HepG2 (cell line): ENCODE data around the gene ESRP2. TPM values are rescaled to one million over a fixed set of nuclear protein-coding genes. Genes with fewer than 3 reads are reported as not detected.

Source experiments
- CHD4 ChIP-seq: fragments of 200-600 bp; sonication (generic); IDR thresholded peaks from 2 replicates; pipeline ENCODE4 v1.7.0; 2017; ENCODE audit warnings: mild to moderate bottlenecking, low read length, borderline replicate concordance
- SAFB2 ChIP-seq: sonication (generic); formaldehyde crosslinking; IDR thresholded peaks from 2 replicates; pipeline ENCODE4 v1.5.1; 2020; ENCODE audit warnings: missing genetic modification reagents, low read depth, mild to moderate bottlenecking, borderline replicate concordance
- SMC3 ChIP-seq: IDR thresholded peaks from 2 replicates; pipeline ENCODE4 v1.6.1; 2011; ENCODE audit warnings: low read length, improper control_type of control experiment
- TAF1 ChIP-seq: sonication (generic); formaldehyde crosslinking; IDR thresholded peaks from 2 replicates; pipeline ENCODE4 v1.4.0; 2020; ENCODE audit warnings: missing genetic modification reagents
- ZC3H13 ChIP-seq: sonication (generic); formaldehyde crosslinking; IDR thresholded peaks from 2 replicates; pipeline ENCODE4 v1.8.1; 2023; ENCODE audit warnings: mild to moderate bottlenecking, missing genetic modification reagents, moderate library complexity
- ZNF496 ChIP-seq: sonication (generic); formaldehyde crosslinking; IDR thresholded peaks from 2 replicates; pipeline ENCODE4 v1.8.1; 2023; ENCODE audit warnings: mild to moderate bottlenecking, moderate library complexity, missing genetic modification reagents; ENCODE audit not compliant: insufficient replicate concordance
- ZNF737 ChIP-seq: sonication (generic); formaldehyde crosslinking; IDR thresholded peaks from 2 replicates; pipeline ENCODE4 v1.5.0; 2020; ENCODE audit warnings: missing genetic modification reagents, mild to moderate bottlenecking, borderline replicate concordance
- ZNF761 ChIP-seq: sonication (generic); formaldehyde crosslinking; conservative IDR thresholded peaks from 2 replicates; pipeline ENCODE4 v1.4.0; 2020; ENCODE audit warnings: mild to moderate bottlenecking, missing genetic modification reagents
- ZNF841 ChIP-seq: sonication (generic); formaldehyde crosslinking; IDR thresholded peaks from 2 replicates; pipeline ENCODE4 v1.8.1; 2023; ENCODE audit warnings: missing genetic modification reagents, borderline replicate concordance
- polyA plus RNA-seq, 8 experiments: library from polyadenylated mRNA; depleted of rRNA in 3 of 8; stranded (reverse) in 7 of 8; unstranded in 1 of 8; fragments of >200 nt; fragmentation: Illumina TruSeq in 4 of 8; extraction: Trizol in 4 of 8; gene quantifications; 2 replicates each; pipeline versions ENCODE4 v1.2.1 to v1.2.3, GENCODE V29; 2011 to 2016; ENCODE audit warnings: low read depth in 4 of 8, missing spikeins in 1 of 8, mixed read lengths in 1 of 8; ENCODE audit not compliant: insufficient read depth in 1 of 8
- total RNA-seq, 5 experiments: library from RNA; depleted of rRNA; stranded (reverse); fragments of >200 nt; fragmentation: Illumina TruSeq; extraction: Trizol; gene quantifications; 2 replicates each; pipeline ENCODE4 v1.2.3, GENCODE V29; 2016; ENCODE audit warnings: low read depth in 1 of 5
- TF ChIP-seq, protein P1 (sequence below): sonication (generic); formaldehyde crosslinking; IDR thresholded peaks from 2 replicates; pipeline ENCODE4 v1.4.0; 2020; ENCODE audit warnings: mild to moderate bottlenecking, missing genetic modification reagents, borderline replicate concordance
- TF ChIP-seq, protein P2 (sequence below): sonication (generic); formaldehyde crosslinking; IDR thresholded peaks from 2 replicates; pipeline ENCODE4 v1.4.0; 2020; ENCODE audit warnings: missing genetic modification reagents
- TF ChIP-seq, protein P3 (sequence below): sonication (generic); formaldehyde crosslinking; IDR thresholded peaks from 2 replicates; pipeline ENCODE4 v1.5.0; 2020; ENCODE audit warnings: mild to moderate bottlenecking, missing genetic modification reagents
- TF ChIP-seq, protein P4 (sequence below): sonication (generic); formaldehyde crosslinking; IDR thresholded peaks from 2 replicates; pipeline ENCODE4 v1.5.1; 2020; ENCODE audit warnings: mild to moderate bottlenecking, missing genetic modification reagents, borderline replicate concordance
- TF ChIP-seq, protein P5 (sequence below): sonication (generic); formaldehyde crosslinking; IDR thresholded peaks from 2 replicates; pipeline ENCODE4 v1.4.0; 2020; ENCODE audit warnings: mild to moderate bottlenecking, missing genetic modification reagents

Gene ESRP2
- total and polyA plus RNA-seq, 2 of the 13 experiments (the other 11 are each of a cell fraction or from before 2014, with no cell fraction given): 21.1 to 32.4 TPM

DNA sequence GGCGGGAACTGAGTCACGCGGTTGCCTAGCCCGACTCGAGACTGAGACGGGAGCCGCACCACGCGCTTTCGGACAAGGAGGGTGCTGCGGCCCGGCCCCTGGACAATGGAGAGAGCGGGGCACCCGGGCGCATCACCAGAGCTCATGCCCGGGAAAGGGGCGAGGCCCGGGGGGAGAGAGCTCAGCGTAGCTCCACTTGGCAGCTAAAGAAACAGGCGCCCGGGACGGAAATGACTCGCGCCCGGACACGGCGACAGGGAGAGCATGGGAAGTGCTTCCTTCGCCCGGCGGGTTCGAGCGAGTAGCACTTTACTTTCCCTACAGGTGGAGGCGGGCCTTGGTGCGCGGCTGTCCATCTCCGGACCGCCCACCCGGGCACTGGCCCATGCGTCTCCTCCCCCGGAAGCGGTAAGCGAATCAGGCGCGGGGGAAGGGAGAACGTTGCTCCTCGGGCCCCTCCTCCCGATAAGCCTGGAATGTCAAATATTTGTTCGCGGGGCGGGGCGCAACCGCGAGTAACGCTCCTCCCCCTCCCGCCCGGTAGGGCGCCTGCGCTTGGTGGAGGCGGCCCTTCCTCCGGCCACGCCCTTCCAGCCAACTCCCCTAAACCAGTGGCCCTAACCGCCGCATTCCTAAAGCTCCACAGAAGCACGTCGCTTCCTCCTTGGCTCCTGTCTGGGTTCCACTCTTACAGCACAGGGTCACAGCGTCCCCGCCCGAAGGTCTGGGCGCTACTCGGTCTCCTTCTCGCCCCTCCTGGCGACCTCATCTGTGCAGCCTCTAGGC is 1.5 kb upstream of the ESRP2 start (continued):
- TF ChIP-seq, protein P1, sequence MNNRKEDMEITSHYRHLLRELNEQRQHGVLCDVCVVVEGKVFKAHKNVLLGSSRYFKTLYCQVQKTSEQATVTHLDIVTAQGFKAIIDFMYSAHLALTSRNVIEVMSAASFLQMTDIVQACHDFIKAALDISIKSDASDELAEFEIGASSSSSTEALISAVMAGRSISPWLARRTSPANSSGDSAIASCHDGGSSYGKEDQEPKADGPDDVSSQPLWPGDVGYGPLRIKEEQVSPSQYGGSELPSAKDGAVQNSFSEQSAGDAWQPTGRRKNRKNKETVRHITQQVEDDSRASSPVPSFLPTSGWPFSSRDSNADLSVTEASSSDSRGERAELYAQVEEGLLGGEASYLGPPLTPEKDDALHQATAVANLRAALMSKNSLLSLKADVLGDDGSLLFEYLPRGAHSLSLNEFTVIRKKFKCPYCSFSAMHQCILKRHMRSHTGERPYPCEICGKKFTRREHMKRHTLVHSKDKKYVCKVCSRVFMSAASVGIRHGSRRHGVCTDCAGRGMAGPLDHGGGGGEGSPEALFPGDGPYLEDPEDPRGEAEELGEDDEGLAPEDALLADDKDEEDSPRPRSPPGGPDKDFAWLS (CRISPR knock-in tag): no peak
- TF ChIP-seq SMC3: no peak
- TF ChIP-seq, protein P2, sequence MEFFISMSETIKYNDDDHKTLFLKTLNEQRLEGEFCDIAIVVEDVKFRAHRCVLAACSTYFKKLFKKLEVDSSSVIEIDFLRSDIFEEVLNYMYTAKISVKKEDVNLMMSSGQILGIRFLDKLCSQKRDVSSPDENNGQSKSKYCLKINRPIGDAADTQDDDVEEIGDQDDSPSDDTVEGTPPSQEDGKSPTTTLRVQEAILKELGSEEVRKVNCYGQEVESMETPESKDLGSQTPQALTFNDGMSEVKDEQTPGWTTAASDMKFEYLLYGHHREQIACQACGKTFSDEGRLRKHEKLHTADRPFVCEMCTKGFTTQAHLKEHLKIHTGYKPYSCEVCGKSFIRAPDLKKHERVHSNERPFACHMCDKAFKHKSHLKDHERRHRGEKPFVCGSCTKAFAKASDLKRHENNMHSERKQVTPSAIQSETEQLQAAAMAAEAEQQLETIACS (CRISPR knock-in tag): no peak
- TF ChIP-seq ZNF737 (CRISPR knock-in tag): no peak
- TF ChIP-seq, protein P3, sequence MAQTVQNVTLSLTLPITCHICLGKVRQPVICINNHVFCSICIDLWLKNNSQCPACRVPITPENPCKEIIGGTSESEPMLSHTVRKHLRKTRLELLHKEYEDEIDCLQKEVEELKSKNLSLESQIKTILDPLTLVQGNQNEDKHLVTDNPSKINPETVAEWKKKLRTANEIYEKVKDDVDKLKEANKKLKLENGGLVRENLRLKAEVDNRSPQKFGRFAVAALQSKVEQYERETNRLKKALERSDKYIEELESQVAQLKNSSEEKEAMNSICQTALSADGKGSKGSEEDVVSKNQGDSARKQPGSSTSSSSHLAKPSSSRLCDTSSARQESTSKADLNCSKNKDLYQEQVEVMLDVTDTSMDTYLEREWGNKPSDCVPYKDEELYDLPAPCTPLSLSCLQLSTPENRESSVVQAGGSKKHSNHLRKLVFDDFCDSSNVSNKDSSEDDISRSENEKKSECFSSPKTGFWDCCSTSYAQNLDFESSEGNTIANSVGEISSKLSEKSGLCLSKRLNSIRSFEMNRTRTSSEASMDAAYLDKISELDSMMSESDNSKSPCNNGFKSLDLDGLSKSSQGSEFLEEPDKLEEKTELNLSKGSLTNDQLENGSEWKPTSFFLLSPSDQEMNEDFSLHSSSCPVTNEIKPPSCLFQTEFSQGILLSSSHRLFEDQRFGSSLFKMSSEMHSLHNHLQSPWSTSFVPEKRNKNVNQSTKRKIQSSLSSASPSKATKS: peak; percentile 66; the same call in 1 of the 2 replicates
- no peak for TF ChIP-seq ZNF496 (CRISPR knock-in tag)
- TF ChIP-seq, protein P4, sequence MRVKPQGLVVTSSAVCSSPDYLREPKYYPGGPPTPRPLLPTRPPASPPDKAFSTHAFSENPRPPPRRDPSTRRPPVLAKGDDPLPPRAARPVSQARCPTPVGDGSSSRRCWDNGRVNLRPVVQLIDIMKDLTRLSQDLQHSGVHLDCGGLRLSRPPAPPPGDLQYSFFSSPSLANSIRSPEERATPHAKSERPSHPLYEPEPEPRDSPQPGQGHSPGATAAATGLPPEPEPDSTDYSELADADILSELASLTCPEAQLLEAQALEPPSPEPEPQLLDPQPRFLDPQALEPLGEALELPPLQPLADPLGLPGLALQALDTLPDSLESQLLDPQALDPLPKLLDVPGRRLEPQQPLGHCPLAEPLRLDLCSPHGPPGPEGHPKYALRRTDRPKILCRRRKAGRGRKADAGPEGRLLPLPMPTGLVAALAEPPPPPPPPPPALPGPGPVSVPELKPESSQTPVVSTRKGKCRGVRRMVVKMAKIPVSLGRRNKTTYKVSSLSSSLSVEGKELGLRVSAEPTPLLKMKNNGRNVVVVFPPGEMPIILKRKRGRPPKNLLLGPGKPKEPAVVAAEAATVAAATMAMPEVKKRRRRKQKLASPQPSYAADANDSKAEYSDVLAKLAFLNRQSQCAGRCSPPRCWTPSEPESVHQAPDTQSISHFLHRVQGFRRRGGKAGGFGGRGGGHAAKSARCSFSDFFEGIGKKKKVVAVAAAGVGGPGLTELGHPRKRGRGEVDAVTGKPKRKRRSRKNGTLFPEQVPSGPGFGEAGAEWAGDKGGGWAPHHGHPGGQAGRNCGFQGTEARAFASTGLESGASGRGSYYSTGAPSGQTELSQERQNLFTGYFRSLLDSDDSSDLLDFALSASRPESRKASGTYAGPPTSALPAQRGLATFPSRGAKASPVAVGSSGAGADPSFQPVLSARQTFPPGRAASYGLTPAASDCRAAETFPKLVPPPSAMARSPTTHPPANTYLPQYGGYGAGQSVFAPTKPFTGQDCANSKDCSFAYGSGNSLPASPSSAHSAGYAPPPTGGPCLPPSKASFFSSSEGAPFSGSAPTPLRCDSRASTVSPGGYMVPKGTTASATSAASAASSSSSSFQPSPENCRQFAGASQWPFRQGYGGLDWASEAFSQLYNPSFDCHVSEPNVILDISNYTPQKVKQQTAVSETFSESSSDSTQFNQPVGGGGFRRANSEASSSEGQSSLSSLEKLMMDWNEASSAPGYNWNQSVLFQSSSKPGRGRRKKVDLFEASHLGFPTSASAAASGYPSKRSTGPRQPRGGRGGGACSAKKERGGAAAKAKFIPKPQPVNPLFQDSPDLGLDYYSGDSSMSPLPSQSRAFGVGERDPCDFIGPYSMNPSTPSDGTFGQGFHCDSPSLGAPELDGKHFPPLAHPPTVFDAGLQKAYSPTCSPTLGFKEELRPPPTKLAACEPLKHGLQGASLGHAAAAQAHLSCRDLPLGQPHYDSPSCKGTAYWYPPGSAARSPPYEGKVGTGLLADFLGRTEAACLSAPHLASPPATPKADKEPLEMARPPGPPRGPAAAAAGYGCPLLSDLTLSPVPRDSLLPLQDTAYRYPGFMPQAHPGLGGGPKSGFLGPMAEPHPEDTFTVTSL: peak; percentile 72
- TF ChIP-seq ZNF841 (CRISPR knock-in tag): no peak
- no peak for TF ChIP-seq ZNF761
- TF ChIP-seq, protein P5, sequence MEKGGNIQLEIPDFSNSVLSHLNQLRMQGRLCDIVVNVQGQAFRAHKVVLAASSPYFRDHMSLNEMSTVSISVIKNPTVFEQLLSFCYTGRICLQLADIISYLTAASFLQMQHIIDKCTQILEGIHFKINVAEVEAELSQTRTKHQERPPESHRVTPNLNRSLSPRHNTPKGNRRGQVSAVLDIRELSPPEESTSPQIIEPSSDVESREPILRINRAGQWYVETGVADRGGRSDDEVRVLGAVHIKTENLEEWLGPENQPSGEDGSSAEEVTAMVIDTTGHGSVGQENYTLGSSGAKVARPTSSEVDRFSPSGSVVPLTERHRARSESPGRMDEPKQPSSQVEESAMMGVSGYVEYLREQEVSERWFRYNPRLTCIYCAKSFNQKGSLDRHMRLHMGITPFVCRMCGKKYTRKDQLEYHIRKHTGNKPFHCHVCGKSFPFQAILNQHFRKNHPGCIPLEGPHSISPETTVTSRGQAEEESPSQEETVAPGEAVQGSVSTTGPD: no peak
- TF ChIP-seq ZC3H13 (CRISPR knock-in tag): peak; percentile 94
- peak; percentile 41; the same call in 1 of the 2 replicates for TF ChIP-seq CHD4
- peak; percentile 80; the same call in 1 of the 2 replicates for TF ChIP-seq TAF1 (CRISPR knock-in tag)
- no peak; the same call in 1 of the 2 replicates for TF ChIP-seq SAFB2 (CRISPR knock-in tag)
